Stimulated activated naive B cell treated with anti-CD40 and anti-IgM and Interleukin-4, amounts not matched to agents 10 μg/mL and 1 μg/mL and 100 μg/mL, for 72 hours (primary cell): ENCODE results near the gene TMED10.

Source experiments
- ATAC-seq, 2 donors: fragments of 150-1000 bp; cut with Tn5 transposase; replicated peaks; 2 replicates each; pipeline ENCODE4 v1.10.0; 2021; ENCODE audit warnings: moderate library complexity in 1 of 2
- DNase-seq: peaks from one replicate; pipeline ENCODE4 v3.0.0; 2021
- H3K27ac Mint-ChIP-seq: one replicate; pipeline ENCODE4 v1.8.0; 2022; ENCODE audit warnings: mild to moderate bottlenecking, mixed read lengths
- H3K27me3 Mint-ChIP-seq, 2 donors: one replicate each; pipeline ENCODE4 v1.8.0; 2022; ENCODE audit warnings: mixed read lengths in 2 of 2
- H3K36me3 Mint-ChIP-seq, 2 donors: one replicate each; pipeline ENCODE4 v1.8.0; 2022; ENCODE audit warnings: mixed read lengths in 2 of 2, mild to moderate bottlenecking in 1 of 2
- H3K4me1 Mint-ChIP-seq, 2 donors: one replicate each; pipeline ENCODE4 v1.8.0; 2022; ENCODE audit warnings: mixed read lengths in 2 of 2, mild to moderate bottlenecking in 1 of 2
- H3K4me3 Mint-ChIP-seq, 2 donors: one replicate each; pipeline ENCODE4 v1.8.0; 2022; ENCODE audit warnings: mild to moderate bottlenecking in 2 of 2, mixed read lengths in 2 of 2, moderate library complexity in 1 of 2
- H3K9me3 Mint-ChIP-seq, 2 donors: one replicate each; pipeline ENCODE4 v1.8.0; 2022; ENCODE audit warnings: mixed read lengths in 2 of 2, mild to moderate bottlenecking in 1 of 2

Gene TMED10

DNA sequence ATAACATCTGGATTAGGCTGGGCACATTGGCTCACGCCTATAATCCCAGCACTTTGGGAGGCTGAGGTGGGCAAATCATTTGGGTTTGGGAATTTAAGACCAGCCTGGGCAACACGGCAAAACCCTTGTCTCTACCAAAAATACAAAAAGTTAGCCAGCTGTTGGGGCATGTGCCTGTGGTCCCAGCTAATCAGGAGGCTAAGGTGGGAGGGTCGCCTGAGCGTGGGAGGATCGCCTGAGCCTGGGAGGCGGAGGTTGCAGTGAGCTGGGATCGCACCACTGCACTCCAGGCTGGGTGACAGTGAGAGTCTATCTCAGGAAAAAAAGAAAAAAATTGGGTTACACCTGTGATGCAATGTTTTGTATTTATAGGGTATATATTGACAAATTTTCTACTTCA lies 54.9 kb downstream of the TMED10 start:
- no peak overlapping the region for H3K27ac Mint-ChIP-seq
- H3K9me3 Mint-ChIP-seq, result no peaks in the 10 kb centered on the region
- ATAC-seq (no peak), DNase-seq (no peak)
- peaks cover 18 to 28% of the 10 kb centered on the region in 2 donors for H3K4me1 Mint-ChIP-seq
- peaks cover 11 to 37% of the 10 kb centered on the region in 2 donors for H3K36me3 Mint-ChIP-seq
- no peak overlapping the region for H3K4me3 Mint-ChIP-seq
- no peaks in the 10 kb centered on the region for H3K27me3 Mint-ChIP-seq

DNA sequence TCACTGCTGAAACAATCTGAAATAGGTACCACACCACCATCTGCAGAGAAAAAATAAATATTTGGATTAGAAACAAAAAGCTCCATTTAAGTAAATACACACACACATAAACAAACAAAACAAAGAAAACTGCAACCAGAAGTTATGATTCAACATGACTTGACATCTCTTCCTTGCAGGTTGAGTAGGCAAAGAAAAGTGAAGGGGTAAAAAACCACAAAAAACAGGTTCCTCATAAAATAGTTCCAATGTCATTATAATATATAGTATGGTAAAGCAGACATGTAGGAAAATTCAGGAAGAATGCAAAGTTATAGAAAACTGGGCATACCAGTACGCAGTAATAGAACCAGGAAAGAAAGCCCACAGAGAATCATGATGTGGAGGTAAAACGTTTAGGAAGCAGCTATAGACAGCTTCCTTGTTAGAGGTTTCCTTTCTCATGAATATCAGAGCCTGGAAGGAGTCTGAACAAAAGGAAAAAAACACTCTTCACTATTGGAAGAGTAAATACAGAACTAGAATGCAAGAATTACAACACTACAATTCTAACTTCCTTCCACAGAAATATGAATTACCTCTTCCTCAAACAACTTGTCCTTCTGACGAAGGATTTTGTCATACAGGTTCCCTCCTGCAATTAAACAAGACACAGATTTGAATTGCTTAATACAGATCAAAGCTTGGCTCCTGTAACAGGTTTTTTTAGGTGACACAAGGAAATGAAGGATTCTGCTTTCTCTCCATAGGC lies 55.7 kb downstream of the TMED10 start:
- H3K4me1 Mint-ChIP-seq, result peaks cover 16 to 24% of the 10 kb centered on the region in 2 donors
- no peak for DNase-seq
- no peaks in the 10 kb centered on the region for H3K9me3 Mint-ChIP-seq
- H3K27me3 Mint-ChIP-seq, result no peaks in the 10 kb centered on the region
- H3K36me3 Mint-ChIP-seq, result peaks cover 11 to 37% of the 10 kb centered on the region in 2 donors
- no peak for ATAC-seq
- H3K4me3 Mint-ChIP-seq, result no peak overlapping the region
- H3K27ac Mint-ChIP-seq, result peak overlapping the region; percentile 54

DNA sequence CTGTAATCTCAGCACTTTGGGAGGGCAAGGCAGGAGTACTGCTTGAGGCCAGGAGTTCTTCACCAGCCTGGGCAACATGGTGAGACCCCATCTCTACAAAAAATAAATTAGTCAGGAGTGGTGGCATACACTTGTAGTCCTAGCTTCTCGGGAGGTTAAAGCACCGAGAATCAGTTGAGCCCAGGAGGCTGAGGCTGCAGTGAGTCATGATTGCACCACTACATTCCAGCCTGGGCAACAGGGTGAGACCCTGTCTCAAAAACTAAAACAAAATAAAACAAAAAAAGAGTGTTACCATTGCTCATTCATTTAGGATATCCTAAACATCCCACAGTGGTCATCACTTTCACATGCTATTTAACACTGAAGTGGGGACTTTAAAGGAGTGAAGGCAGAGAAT lies 57.4 kb downstream of the TMED10 start:
- H3K36me3 Mint-ChIP-seq, result peaks cover 13 to 39% of the 10 kb centered on the region in 2 donors
- no peak overlapping the region for H3K27ac Mint-ChIP-seq
- H3K27me3 Mint-ChIP-seq, result no peaks in the 10 kb centered on the region
- ATAC-seq (no peak), DNase-seq (no peak)
- H3K4me3 Mint-ChIP-seq, result no peak overlapping the region
- H3K9me3 Mint-ChIP-seq, result no peaks in the 10 kb centered on the region
- peaks cover 5 to 10% of the 10 kb centered on the region in 2 donors for H3K4me1 Mint-ChIP-seq

DNA sequence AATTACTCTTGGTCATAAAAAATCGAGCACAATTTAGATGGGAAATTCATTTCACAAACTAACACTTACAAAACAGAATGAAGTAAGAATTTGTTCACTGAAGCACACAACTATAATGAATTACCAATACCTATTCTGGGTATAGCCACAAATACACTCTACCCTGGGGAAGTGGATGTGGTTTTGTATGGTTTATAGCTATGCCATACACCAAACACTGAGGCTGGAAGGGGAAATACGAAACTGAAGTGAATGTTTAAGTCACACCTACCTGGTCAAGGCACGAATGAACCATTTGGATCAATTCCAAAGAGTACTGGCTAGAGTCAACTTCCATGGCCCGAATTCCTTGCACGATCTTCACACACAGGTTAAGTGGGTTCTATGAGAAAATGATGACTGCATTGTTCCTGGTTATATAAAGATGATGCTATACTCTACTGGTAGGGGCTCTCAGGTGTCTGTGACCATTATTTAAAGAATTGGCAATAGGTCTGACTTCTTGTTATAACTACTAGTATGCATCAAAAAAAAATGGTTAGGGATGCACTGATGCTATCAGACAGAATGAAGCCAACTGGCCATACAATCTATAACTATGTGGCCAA lies 62.4 kb downstream of the TMED10 start:
- Mint-ChIP-seq H3K27me3 (no peaks in the 10 kb centered on the region), H3K4me1 (peaks cover 3 to 7% of the 10 kb centered on the region in 2 donors), H3K4me3 (no peak overlapping the region), H3K36me3 (peaks cover 37 to 48% of the 10 kb centered on the region in 2 donors), H3K27ac (no peak overlapping the region), H3K9me3 (no peaks in the 10 kb centered on the region)
- ATAC-seq (no peak), DNase-seq (no peak)

DNA sequence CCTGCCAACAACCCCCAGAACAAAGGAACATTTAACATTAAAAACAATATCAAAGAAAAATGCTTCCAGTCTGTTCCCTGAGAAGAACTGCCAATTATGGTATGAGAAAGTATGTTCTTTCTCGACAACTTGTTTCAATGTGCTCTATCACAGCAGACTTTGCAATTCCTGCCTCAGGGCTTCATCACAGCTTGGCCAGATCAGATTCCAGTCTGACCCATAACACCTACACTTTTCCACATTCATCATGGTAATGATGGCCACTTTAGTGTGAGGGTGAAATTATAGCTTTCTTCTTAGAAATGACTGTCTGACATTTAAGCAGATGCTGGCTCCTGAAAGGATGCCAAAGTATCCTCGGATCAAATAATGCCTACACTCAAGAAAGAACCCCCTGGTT lies 66.5 kb downstream of the TMED10 start:
- H3K36me3 Mint-ChIP-seq, result peaks cover 46 to 57% of the 10 kb centered on the region in 2 donors
- H3K27ac Mint-ChIP-seq, result no peak overlapping the region
- no peaks in the 10 kb centered on the region for H3K9me3 Mint-ChIP-seq
- H3K4me1 Mint-ChIP-seq, result peaks cover 3 to 7% of the 10 kb centered on the region in 2 donors
- ATAC-seq, result no peak
- H3K4me3 Mint-ChIP-seq, result no peak overlapping the region
- no peak for DNase-seq
- no peaks in the 10 kb centered on the region for H3K27me3 Mint-ChIP-seq

DNA sequence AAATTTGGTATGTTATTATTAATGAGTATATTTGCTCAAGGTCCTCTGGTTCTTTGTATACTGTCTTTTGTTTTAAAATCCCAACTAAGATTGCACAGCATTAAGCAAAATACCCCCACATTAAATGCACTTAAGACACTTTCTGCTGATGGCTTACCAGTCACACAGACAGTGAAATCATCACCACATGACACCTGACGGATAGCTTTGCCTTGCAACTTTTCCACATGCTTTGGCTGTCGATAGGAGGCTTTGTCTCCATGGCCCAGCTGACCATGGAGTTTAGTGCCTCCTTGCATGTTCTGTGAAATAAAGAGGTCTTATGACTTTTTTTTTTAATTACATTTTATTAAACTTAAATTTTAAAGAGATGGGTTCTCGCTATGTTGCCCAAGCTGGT lies 69.2 kb downstream of the TMED10 start:
- DNase-seq (no peak), ATAC-seq (no peak)
- no peak overlapping the region for H3K4me3 Mint-ChIP-seq
- no peaks in the 10 kb centered on the region for H3K9me3 Mint-ChIP-seq
- no peaks in the 10 kb centered on the region for H3K27me3 Mint-ChIP-seq
- H3K36me3 Mint-ChIP-seq, result peaks cover 41 to 65% of the 10 kb centered on the region in 2 donors
- peaks cover 3 to 7% of the 10 kb centered on the region in 2 donors for H3K4me1 Mint-ChIP-seq
- no peak overlapping the region for H3K27ac Mint-ChIP-seq

DNA sequence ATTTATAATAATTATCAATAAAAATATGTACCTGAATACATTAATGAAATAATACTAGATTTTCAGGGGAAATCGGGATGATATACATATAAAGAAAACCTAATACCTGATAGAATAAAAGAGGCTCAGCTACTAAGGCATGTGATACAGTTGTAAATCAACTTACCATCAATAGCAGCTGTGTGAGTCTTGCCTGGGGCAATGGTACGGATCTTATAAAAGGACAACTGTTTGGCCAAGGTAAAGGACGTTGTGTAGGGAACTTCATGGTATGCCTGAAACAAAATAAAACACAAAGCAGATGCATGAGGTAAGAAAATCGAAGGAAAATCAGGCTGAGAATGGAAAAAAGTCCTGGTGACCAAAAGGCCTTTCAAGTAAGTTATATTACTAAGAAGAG lies 74.9 kb downstream of the TMED10 start:
- Mint-ChIP-seq H3K27ac (no peak overlapping the region), H3K4me3 (no peak overlapping the region), H3K9me3 (no peaks in the 10 kb centered on the region), H3K27me3 (no peaks in the 10 kb centered on the region), H3K4me1 (peaks cover 0 to 2% of the 10 kb centered on the region in 2 donors), H3K36me3 (peaks cover 38 to 66% of the 10 kb centered on the region in 2 donors)
- no peak for ATAC-seq
- DNase-seq, result no peak

DNA sequence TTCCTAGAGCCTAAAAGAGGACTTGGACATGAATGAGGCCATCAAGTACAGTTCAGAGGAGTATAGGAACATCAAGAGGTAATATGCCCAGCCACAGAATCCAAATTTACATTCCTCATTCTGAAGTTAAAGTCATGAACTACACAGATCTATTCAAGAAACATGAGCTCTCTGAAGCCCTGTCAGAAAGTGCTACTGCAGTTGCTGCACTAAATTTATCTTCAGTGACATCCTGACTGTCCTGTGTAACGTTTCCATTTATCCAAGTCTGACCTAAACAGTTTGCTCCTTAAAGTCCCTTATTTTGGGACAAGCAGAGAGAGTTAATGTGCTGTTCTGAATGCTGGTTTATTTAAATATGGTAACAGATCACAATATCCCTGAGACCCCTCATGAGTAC lies 77.7 kb downstream of the TMED10 start:
- no peak for DNase-seq
- ATAC-seq, result no peak
- Mint-ChIP-seq H3K27ac (no peak overlapping the region), H3K27me3 (no peaks in the 10 kb centered on the region), H3K4me1 (peaks cover 0 to 2% of the 10 kb centered on the region in 2 donors), H3K36me3 (peaks cover 33 to 61% of the 10 kb centered on the region in 2 donors), H3K9me3 (no peaks in the 10 kb centered on the region), H3K4me3 (no peak overlapping the region)

DNA sequence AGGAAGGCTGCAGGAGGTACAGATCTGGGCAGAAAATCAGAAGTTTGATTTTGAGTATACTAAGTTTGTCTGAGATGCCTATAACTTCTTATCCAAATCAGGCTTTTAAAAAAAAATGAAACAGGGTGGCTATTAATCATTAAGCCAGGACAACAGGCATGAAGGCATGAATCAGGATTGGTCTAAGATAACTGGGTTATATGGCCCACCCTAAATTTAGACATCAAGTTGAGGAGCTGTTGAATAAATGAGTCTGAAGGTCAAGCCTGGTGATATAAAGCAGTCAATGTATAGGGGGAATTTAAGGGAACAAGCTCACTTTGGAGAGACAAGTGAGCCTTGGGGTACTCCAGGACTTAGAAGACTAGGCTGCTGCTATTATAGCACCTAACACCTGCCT lies 78.2 kb downstream of the TMED10 start:
- Mint-ChIP-seq H3K27ac (no peak overlapping the region), H3K4me3 (no peak overlapping the region), H3K36me3 (peaks cover 34 to 57% of the 10 kb centered on the region in 2 donors), H3K4me1 (peaks cover 0 to 2% of the 10 kb centered on the region in 2 donors), H3K27me3 (no peaks in the 10 kb centered on the region), H3K9me3 (no peaks in the 10 kb centered on the region)
- DNase-seq (no peak), ATAC-seq (no peak)

DNA sequence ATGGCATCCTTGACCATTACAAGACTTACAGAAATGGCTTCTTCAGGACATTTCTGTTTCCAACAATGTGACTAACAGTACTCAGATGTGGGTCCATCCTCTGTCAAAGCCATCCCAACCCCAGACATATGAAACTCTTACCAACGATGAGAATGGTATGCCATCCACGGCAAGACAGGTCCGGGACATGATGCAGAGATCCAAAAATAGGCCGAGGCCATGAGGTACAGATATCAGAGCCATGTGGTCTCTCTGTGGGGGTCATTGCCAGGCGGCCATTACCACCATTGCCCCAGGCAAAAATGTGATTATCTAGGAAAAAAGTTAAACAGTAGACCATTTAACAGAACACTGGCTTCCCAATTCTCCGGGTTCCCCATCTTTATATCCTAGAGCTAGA lies 79.5 kb downstream of the TMED10 start:
- ATAC-seq (no peak), DNase-seq (no peak)
- Mint-ChIP-seq H3K9me3 (no peaks in the 10 kb centered on the region), H3K4me3 (no peak overlapping the region), H3K27me3 (no peaks in the 10 kb centered on the region), H3K36me3 (peaks cover 29 to 52% of the 10 kb centered on the region in 2 donors), H3K27ac (no peak overlapping the region), H3K4me1 (peaks cover 0 to 2% of the 10 kb centered on the region in 2 donors)

DNA sequence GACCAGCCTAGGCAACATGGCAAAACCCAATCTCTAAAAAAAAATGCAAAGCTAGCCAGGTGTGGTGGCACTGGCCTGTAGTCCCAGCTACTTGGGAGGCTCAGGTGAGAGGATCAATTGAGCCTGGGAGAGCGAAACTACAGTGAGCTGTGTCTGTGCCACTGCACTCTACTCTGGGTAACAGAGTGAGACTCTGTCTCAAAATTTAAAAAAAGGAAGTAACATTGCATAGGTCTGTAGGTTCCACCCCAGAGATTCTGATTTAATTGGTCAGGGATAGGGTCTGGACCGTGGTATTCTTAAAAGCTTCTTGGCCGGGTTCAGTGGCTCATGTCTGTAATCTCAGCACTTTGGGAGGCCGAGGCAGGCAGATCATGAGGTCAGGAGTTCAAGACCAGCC lies 80.7 kb downstream of the TMED10 start:
- no peak for ATAC-seq
- DNase-seq, result no peak
- H3K27me3 Mint-ChIP-seq, result no peaks in the 10 kb centered on the region
- no peaks in the 10 kb centered on the region for H3K9me3 Mint-ChIP-seq
- H3K36me3 Mint-ChIP-seq, result peaks cover 30 to 49% of the 10 kb centered on the region in 2 donors
- no peak overlapping the region for H3K4me3 Mint-ChIP-seq
- peaks cover 0 to 2% of the 10 kb centered on the region in 2 donors for H3K4me1 Mint-ChIP-seq
- no peak overlapping the region for H3K27ac Mint-ChIP-seq

DNA sequence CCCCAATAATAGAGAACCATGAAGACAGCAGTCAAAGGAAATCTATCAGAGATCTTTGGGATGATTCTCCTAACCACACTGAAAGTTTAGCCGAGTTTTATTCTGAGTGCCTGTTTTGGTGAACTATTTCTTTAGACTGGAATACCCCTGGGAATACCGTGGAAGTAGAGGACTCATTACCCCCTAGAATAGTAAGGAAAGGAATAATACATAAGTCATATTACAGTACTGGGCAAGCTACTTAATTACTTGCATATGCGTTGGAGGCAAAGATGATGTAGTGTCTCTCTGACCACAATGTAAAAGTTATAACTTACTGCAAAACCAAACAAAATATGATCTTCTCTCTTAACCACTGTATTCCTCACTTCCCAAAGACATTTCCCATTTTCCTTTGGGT lies 81.5 kb downstream of the TMED10 start:
- peaks cover 33 to 49% of the 10 kb centered on the region in 2 donors for H3K36me3 Mint-ChIP-seq
- no peaks in the 10 kb centered on the region for H3K9me3 Mint-ChIP-seq
- H3K27me3 Mint-ChIP-seq, result no peaks in the 10 kb centered on the region

DNA sequence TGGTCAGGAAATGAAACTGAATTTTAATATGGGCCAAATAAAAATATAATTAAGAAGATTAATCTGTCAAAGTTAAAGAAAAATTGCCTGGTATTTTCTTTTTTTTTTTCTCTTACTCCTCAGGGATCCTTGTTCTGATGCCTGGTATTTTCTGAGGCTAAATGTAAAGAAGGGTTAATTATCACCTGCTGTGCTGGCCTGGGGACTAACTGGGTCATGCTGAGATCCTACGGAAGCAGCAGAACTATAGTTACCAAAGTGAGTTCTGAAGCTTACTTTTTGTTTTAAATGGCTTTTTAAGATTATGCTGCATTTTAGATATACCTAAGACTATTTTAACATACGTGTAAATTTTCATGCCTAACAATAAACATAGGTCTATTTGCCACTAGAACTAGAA lies 83.7 kb downstream of the TMED10 start:
- Mint-ChIP-seq H3K4me1 (no peaks in the 10 kb centered on the region), H3K4me3 (no peak overlapping the region), H3K27me3 (no peaks in the 10 kb centered on the region), H3K36me3 (peaks cover 24 to 36% of the 10 kb centered on the region in 2 donors), H3K9me3 (no peaks in the 10 kb centered on the region), H3K27ac (no peak overlapping the region)
- ATAC-seq, result no peak
- DNase-seq, result no peak

More for the DNA sequence above, 81.5 kb downstream of the TMED10 start:
- peaks cover 0 to 2% of the 10 kb centered on the region in 2 donors for H3K4me1 Mint-ChIP-seq
- no peak overlapping the region for H3K27ac Mint-ChIP-seq
- no peak overlapping the region for H3K4me3 Mint-ChIP-seq
- no peak for ATAC-seq
- no peak for DNase-seq

DNA sequence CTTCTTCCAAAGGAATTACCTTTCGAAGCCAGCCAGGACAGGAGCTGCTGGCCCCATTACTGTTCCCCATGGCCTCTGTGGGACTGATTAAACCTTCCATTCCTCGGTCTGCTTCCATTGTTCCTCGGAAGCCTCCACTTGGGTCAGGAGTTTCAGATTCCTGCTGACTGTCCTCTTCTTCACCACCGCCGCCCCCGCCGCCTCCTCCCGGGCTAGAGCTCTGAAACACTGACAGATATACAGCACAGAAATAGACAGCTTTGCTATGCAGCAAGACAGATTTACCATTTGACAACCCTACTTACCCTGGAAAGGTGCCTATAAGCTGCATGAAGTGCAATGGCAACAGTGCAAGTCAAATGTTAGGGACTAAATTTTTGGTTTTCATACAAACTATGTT lies 85.2 kb downstream of the TMED10 start:
- no peak overlapping the region for H3K27ac Mint-ChIP-seq
- no peaks in the 10 kb centered on the region for H3K9me3 Mint-ChIP-seq
- no peak for ATAC-seq
- peaks cover 23 to 28% of the 10 kb centered on the region in 2 donors for H3K36me3 Mint-ChIP-seq
- no peaks in the 10 kb centered on the region for H3K27me3 Mint-ChIP-seq
- H3K4me3 Mint-ChIP-seq, result no peak overlapping the region
- no peaks in the 10 kb centered on the region for H3K4me1 Mint-ChIP-seq
- DNase-seq, result no peak

DNA sequence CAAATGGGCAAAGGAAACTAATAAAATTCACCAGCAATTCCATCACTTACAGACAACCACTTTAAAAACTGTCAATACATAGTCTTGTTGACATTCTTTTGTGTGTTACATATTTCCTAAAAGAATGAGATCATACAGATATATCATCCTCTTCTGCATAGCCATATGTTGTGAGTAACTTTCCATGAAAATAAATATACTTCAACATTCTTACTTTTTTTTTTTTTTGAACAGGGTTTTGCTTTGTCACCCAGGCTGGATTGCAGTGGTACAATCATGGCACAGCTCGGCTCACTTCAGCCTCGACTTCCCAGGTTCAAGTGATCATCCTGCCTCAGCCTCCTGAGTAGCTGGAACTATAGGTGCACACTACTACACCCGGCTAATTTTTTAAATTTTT lies 86.1 kb downstream of the TMED10 start:
- DNase-seq, result no peak
- H3K4me3 Mint-ChIP-seq, result no peak overlapping the region
- H3K36me3 Mint-ChIP-seq, result peaks cover 26 to 29% of the 10 kb centered on the region in 2 donors

More for the DNA sequence above, 86.1 kb downstream of the TMED10 start:
- no peaks in the 10 kb centered on the region for H3K27me3 Mint-ChIP-seq
- no peaks in the 10 kb centered on the region for H3K4me1 Mint-ChIP-seq
- ATAC-seq, result no peak
- no peaks in the 10 kb centered on the region for H3K9me3 Mint-ChIP-seq
- no peak overlapping the region for H3K27ac Mint-ChIP-seq
